DND-41 (cell line): Measurements from ENCODE around the gene ARL5A.

ENCODE experiments used
- CTCF ChIP-seq: IDR thresholded peaks from 2 replicates; pipeline ENCODE4 v1.5.1; 2012; ENCODE audit warnings: borderline replicate concordance, low read length, moderate library complexity, mild to moderate bottlenecking; ENCODE audit not compliant: poor library complexity, severe bottlenecking; ENCODE audit errors: extremely low read depth
- EZH2 ChIP-seq: IDR thresholded peaks from 3 replicates; pipeline ENCODE4 v1.6.1; 2012; ENCODE audit warnings: borderline replicate concordance, low read depth, mild to moderate bottlenecking, moderate library complexity, low read length, inconsistent platforms; ENCODE audit not compliant: severe bottlenecking

- TF ChIP-seq CTCF (no peak), EZH2 (no peak)
Measured at GRCh38 chr2:151869291-151869690, 41.1 kb upstream of the ARL5A start.
